BJ (cell line): ENCODE results near the gene CD22. TPM values are rescaled to one million over a fixed set of nuclear protein-coding genes. Genes with fewer than 3 reads are reported as not detected.

Source experiments
- CTCF ChIA-PET: fragments of 350-600 bp; formaldehyde crosslinking; extraction: SDS; loops from one replicate; lab custom pipeline; 2021; ENCODE audit warnings: antibody characterized with exemption, inconsistent platforms; lab: Yijun Ruan, JAX
- POLR2A ChIA-PET: fragments of 300-600 bp; sonication (Branson Sonifier 250); formaldehyde crosslinking; extraction: SDS; loops from one replicate; lab custom pipeline; 2021; ENCODE audit warnings: antibody characterized with exemption; lab: Charles Lee
- DNase-seq: peaks from one replicate; pipeline ENCODE4 v3.0.0-alpha.2; 2011; ENCODE audit warnings: low read depth
- H3K27me3 ChIP-seq: 2 replicates; pipeline ENCODE4 v1.6.0; 2011; ENCODE audit warnings: low read length; ENCODE audit not compliant: control insufficient read depth, insufficient read depth
- H3K36me3 ChIP-seq: 2 replicates; pipeline ENCODE4 v1.5.1; 2011; ENCODE audit warnings: low read length; ENCODE audit not compliant: control insufficient read depth, insufficient read depth
- H3K4me3 ChIP-seq: 2 replicates; pipeline ENCODE4 v1.5.1; 2011; ENCODE audit warnings: low read depth, mild to moderate bottlenecking, control low read depth, low read length
- polyA plus RNA-seq: library from polyadenylated mRNA; depleted of rRNA; stranded (reverse); fragments of >200 nt; gene quantifications from 2 replicates; pipeline ENCODE4 v1.2.3, GENCODE V29; 2011
- TF ChIP-seq, protein P1 (sequence below): IDR thresholded peaks from 2 replicates; pipeline ENCODE4 v1.5.1; 2011; ENCODE audit warnings: low read depth, mild to moderate bottlenecking, control low read depth, inconsistent platforms, low read length, moderate library complexity; ENCODE audit not compliant: insufficient read depth

Gene CD22
- polyA plus RNA-seq, 1 experiment: not detected

DNA sequence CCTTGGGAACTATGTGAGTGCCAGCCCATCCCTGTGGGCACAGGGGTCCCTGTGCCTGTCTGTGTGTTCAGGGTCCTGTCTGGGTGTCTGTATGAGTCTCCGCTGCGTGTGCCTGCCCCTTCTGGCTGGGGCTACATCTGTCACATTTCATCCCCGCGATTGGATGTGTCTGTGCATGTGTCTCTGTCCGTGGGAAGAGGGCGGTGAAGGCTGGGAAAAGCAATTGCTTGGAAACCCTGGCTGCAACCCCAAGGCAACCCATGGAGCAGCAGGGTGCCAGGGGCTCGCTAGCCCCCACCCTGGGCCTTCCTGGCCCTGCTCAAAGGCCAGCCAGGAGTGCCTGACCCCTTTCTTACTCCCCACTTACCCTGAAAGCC, 35.6 kb upstream of the CD22 start:
- TF ChIP-seq, protein P1, sequence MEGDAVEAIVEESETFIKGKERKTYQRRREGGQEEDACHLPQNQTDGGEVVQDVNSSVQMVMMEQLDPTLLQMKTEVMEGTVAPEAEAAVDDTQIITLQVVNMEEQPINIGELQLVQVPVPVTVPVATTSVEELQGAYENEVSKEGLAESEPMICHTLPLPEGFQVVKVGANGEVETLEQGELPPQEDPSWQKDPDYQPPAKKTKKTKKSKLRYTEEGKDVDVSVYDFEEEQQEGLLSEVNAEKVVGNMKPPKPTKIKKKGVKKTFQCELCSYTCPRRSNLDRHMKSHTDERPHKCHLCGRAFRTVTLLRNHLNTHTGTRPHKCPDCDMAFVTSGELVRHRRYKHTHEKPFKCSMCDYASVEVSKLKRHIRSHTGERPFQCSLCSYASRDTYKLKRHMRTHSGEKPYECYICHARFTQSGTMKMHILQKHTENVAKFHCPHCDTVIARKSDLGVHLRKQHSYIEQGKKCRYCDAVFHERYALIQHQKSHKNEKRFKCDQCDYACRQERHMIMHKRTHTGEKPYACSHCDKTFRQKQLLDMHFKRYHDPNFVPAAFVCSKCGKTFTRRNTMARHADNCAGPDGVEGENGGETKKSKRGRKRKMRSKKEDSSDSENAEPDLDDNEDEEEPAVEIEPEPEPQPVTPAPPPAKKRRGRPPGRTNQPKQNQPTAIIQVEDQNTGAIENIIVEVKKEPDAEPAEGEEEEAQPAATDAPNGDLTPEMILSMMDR: no peak
- ChIA-PET CTCF (no interaction called here), POLR2A (no interaction called here)
- DNase-seq: no peak
- H3K4me3 ChIP-seq: no peak overlapping the region
- H3K36me3 ChIP-seq: no peaks in the 10 kb centered on the region
- peaks cover 15% of the 10 kb centered on the region for H3K27me3 ChIP-seq

DNA sequence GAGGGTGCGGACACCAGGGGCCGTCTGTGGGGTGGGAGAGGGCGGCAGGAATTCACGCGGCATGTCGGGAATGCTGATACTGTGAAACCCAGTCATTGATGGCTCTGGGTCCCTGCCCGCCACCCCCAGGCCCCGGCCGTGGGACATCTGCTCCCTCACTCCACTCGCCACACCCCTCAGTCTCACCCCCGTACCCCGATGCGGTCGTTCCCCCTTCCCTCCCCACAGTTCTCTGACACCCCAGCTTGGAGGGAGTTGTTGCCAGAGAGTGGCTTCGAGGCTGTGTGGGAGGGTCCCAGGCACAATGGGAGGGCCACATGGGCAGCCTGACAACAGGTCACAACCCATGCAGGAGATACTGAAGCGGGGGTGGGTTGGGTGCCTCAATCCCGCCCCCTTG, 35.2 kb upstream of the CD22 start:
- no peak for DNase-seq
- CTCF ChIA-PET: interaction anchor here (1.8 kb wide), 1 partner anchor 24 kb away, joined by 5 read pairs; the partner anchor contains the start of gene USF2
- no peaks in the 10 kb centered on the region for H3K36me3 ChIP-seq
- TF ChIP-seq, protein P1: no peak
- POLR2A ChIA-PET: no interaction called here
- no peak overlapping the region for H3K4me3 ChIP-seq
- H3K27me3 ChIP-seq: peaks cover 15% of the 10 kb centered on the region

DNA sequence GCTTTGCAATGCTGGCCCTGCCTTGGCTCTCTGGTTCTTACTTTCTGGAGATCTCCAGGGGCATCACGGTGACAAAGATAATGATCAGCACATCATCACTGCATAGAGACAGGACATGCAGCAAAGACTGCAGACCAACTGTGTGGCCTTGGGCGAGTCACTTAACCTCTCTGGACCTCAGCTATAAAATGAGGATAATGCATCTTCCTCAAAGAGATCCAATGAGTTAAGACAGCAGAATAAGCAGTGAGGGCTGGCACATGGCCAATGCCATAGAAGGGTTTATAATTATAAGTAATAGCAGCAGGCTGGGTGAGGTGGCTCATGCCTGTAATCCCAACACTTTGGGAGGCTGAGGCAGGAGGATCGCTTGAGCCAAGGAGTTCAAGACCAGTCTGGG, 34.7 kb upstream of the CD22 start:
- TF ChIP-seq, protein P1: no peak
- Histone ChIP-seq H3K4me3 (no peak overlapping the region), H3K27me3 (peaks cover 15% of the 10 kb centered on the region), H3K36me3 (no peaks in the 10 kb centered on the region)
- CTCF ChIA-PET: interaction anchor here (1.8 kb wide), 1 partner anchor 25 kb away, joined by 5 read pairs; the partner anchor contains the start of gene USF2
- no peak for DNase-seq
- POLR2A ChIA-PET: no interaction called here

DNA sequence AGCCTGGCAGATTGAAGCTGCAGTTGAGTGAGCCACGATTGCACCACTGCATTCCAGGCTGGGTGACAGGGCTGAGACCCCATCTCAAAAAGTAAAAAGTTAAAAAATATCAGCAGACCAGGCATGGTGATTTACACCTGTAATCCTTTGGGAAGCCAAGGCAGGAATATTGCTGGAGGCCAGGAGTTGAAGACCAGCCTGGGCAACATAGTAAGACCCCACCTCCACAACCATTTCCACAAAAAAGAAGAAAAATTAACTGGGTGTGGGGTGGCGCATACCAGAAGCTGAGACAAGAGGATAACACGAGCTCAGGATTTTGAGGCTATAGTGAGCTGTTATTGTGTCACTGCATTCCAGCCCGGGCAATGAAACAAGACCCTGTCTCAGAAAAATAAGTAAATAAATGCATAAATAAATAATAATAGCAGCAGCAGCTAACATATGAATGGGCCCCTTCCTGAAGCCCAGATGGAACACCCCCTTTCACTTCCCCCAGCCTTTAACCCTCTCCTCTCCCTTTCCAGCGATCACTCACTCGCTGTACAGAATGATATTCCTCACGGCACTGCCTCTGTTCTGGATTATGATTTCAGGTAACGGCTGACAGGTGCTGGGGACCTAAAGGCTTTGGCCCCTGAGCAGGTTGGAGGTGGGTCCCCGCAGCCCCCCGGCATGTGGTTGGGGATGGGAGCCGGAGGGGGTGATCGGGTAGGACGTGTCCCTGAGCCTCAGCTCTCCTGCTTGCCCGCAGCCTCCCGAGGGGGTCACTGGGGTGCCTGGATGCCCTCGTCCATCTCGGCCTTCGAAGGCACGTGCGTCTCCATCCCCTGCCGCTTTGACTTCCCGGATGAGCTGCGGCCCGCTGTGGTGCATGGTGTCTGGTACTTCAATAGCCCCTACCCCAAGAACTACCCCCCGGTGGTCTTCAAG, 33.9 kb upstream of the CD22 start:
- POLR2A ChIA-PET: no interaction called here
- Histone ChIP-seq H3K36me3 (no peaks in the 10 kb centered on the region), H3K27me3 (peaks cover 15% of the 10 kb centered on the region), H3K4me3 (no peak overlapping the region)
- DNase-seq: no peak
- CTCF ChIA-PET: interaction anchor here (1.8 kb wide), 1 partner anchor 25 kb away, joined by 5 read pairs; the partner anchor contains the start of gene USF2
- TF ChIP-seq, protein P1: no peak

DNA sequence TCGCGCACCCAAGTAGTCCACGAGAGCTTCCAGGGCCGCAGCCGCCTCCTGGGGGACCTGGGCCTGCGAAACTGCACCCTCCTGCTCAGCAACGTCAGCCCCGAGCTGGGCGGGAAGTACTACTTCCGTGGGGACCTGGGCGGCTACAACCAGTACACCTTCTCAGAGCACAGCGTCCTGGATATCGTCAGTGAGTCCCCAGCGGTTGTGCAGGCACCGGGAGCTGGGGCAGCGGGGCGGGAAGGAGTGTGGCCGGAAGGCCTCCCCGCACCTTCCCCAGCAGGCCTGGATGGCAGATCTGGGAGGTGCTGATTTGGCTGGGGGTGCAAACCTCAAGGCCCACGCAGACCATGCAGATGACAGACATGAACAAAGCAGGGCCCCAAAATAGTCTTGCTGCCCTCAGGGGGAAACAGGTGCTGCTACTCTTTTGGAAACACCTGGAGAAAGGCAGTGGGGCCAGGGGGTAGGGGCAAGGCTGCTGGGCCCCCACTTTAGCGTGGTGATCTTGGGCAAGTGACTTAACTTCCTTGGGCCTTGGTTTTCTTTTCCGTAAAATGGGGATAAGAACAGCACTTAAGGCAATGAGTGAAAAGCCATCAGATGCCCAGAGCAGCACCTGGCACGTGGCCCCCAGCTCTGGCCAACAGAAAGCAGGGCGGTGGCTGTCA, 33.1 kb upstream of the CD22 start:
- DNase-seq: no peak
- CTCF ChIA-PET: no interaction called here
- H3K4me3 ChIP-seq: no peak overlapping the region
- peaks cover 15% of the 10 kb centered on the region for H3K27me3 ChIP-seq
- H3K36me3 ChIP-seq: no peaks in the 10 kb centered on the region
- POLR2A ChIA-PET: no interaction called here
- TF ChIP-seq, protein P1: no peak
